GM19395 (cell line): ENCODE measurements around the gene PDSS1.

ENCODE experiments used
- ATAC-seq: cut with Tn5 transposase; IDR thresholded peaks from one replicate; pipeline ENCODE4 v1.9.1; 2021; ENCODE audit warnings: mild to moderate bottlenecking, moderate library complexity; ENCODE audit not compliant: unreplicated experiment

Gene PDSS1

GRCh38 chr10:26792758-26793495 lies 95.4 kb downstream of the PDSS1 start:
- ATAC-seq = no peak
